Suprapubic skin (tissue), 3 donors: ENCODE results near the gene LRRN4CL.

Experiments used
- CTCF ChIP-seq, 2 donors: fragments of 200-600 bp in 1 of 2; fragments of 450-650 bp in 1 of 2; sonication (generic) in 1 of 2; IDR thresholded peaks; one replicate each; pipeline ENCODE4 v1.5.1; 2016 to 2019; ENCODE audit warnings: antibody characterized with exemption in 2 of 2, mild to moderate bottlenecking in 1 of 2, moderate library complexity in 1 of 2
- POLR2AphosphoS5 ChIP-seq, 3 donors: sonication (generic); formaldehyde crosslinking; IDR thresholded peaks; one replicate each; pipeline ENCODE4 v1.6.1; 2017; ENCODE audit warnings: antibody characterized with exemption in 3 of 3

- TF ChIP-seq CTCF (IDR thresholded peaks at IDR 0.05) = no peak
- no peak for TF ChIP-seq POLR2AphosphoS5 (IDR thresholded peaks at IDR 0.05)
Observed at GRCh38 chr11:62646825-62647608, 42.3 kb downstream of the LRRN4CL start.
